Neural progenitor cell (in vitro differentiated cells): Measurements from ENCODE around the gene R3HDM4. TPM values are rescaled to one million over a fixed set of nuclear protein-coding genes. Genes with fewer than 3 reads are reported as not detected.

ENCODE experiments used
- DNase-seq: peaks from one replicate; pipeline ENCODE4 v3.0.0-alpha.2; 2016; ENCODE audit warnings: low spot score
- H2AFZ ChIP-seq: fragments of 200-600 bp; sonication (generic); replicated peaks from 2 replicates; pipeline ENCODE4 v1.6.1; 2016; ENCODE audit warnings: antibody characterized with exemption
- H3F3A ChIP-seq: fragments of 200-600 bp; sonication (generic); 2 replicates; pipeline ENCODE4 v1.6.1; 2016; ENCODE audit warnings: antibody characterized with exemption, low read depth
- H3K27ac ChIP-seq: fragments of 200-600 bp; sonication (generic); 2 replicates; pipeline ENCODE4 v1.5.1; 2016; ENCODE audit warnings: mild to moderate bottlenecking
- H3K27me3 ChIP-seq: fragments of 200-600 bp; sonication (generic); 2 replicates; pipeline ENCODE4 v1.6.1; 2016; ENCODE audit warnings: mild to moderate bottlenecking, moderate library complexity
- H3K36me3 ChIP-seq: fragments of 200-600 bp; sonication (generic); 2 replicates; pipeline ENCODE4 v1.5.1; 2016
- H3K4me1 ChIP-seq: fragments of 200-600 bp; sonication (generic); 2 replicates; pipeline ENCODE4 v1.6.1; 2016; ENCODE audit warnings: mixed run types
- H3K4me2 ChIP-seq: fragments of 200-600 bp; sonication (generic); 2 replicates; pipeline ENCODE4 v1.6.1; 2016
- H3K4me3 ChIP-seq: fragments of 200-600 bp; sonication (generic); 2 replicates; pipeline ENCODE4 v1.5.1; 2016
- H3K79me2 ChIP-seq: fragments of 200-600 bp; sonication (generic); 2 replicates; pipeline ENCODE4 v1.6.1; 2016; ENCODE audit warnings: low read depth
- H3K9ac ChIP-seq: fragments of 200-600 bp; sonication (generic); 2 replicates; pipeline ENCODE4 v1.6.1; 2016
- H3K9me3 ChIP-seq: fragments of 200-600 bp; sonication (generic); 2 replicates; pipeline ENCODE4 v1.5.1; 2016; ENCODE audit warnings: low read depth
- H4K20me1 ChIP-seq: fragments of 200-600 bp; sonication (generic); 2 replicates; pipeline ENCODE4 v1.6.1; 2016; ENCODE audit warnings: low read depth
- H3K27ac Mint-ChIP-seq: 3 replicates; pipeline ENCODE4 v1.8.0; 2021; ENCODE audit warnings: mixed read lengths
- H3K27me3 Mint-ChIP-seq: 2 replicates; pipeline ENCODE4 v1.8.0; 2022; ENCODE audit warnings: low read depth, mild to moderate bottlenecking, inconsistent platforms, moderate library complexity, mixed read lengths; ENCODE audit not compliant: insufficient read depth
- H3K36me3 Mint-ChIP-seq: 3 replicates; pipeline ENCODE4 v1.8.0; 2021; ENCODE audit warnings: mixed read lengths
- H3K4me1 Mint-ChIP-seq: 3 replicates; pipeline ENCODE4 v1.8.0; 2021; ENCODE audit warnings: mixed read lengths
- H3K4me3 Mint-ChIP-seq: 3 replicates; pipeline ENCODE4 v1.8.0; 2021; ENCODE audit warnings: mild to moderate bottlenecking, moderate library complexity, mixed read lengths
- H3K9me3 Mint-ChIP-seq: 3 replicates; pipeline ENCODE4 v1.8.0; 2020; ENCODE audit warnings: mixed read lengths
- CTCF ChIP-seq: fragments of 200-600 bp; sonication (generic); IDR thresholded peaks from 2 replicates; pipeline ENCODE4 v1.5.1; 2017; ENCODE audit warnings: antibody characterized with exemption, mild to moderate bottlenecking
- EZH2 ChIP-seq: fragments of 200-600 bp; sonication (generic); IDR thresholded peaks from 2 replicates; pipeline ENCODE4 v1.6.1; 2017; ENCODE audit warnings: antibody characterized with exemption, mild to moderate bottlenecking, moderate library complexity
- EZH2phosphoT487 ChIP-seq: fragments of 200-600 bp; sonication (generic); IDR thresholded peaks from 2 replicates; pipeline ENCODE4 v1.6.1; 2017; ENCODE audit warnings: antibody characterized with exemption
- total RNA-seq: library from RNA; depleted of rRNA; stranded (reverse); fragments of >200 nt; gene quantifications from 2 replicates; pipeline ENCODE4 v1.2.3, GENCODE V29; 2015; ENCODE audit warnings: low replicate concordance

The R3HDM4 gene
- total RNA-seq, 1 donor from 2014 or later = 22.7 TPM

GRCh38 chr19:866769-867300, 46.2 kb downstream of the R3HDM4 start:
- DNase-seq = no peak
- peaks cover 7% of the 10 kb centered on the region for H3K4me1 ChIP-seq
- H3K27ac Mint-ChIP-seq = no peak overlapping the region
- H3K27me3 ChIP-seq = peaks cover 18% of the 10 kb centered on the region
- H3K4me3 Mint-ChIP-seq = no peak overlapping the region
- no peak for TF ChIP-seq CTCF
- TF ChIP-seq EZH2 = no peak
- TF ChIP-seq EZH2phosphoT487 = no peak
- H3K27me3 Mint-ChIP-seq = peaks cover 21% of the 10 kb centered on the region
- H3K9ac ChIP-seq = no peak overlapping the region
- no peaks in the 10 kb centered on the region for H3K9me3 ChIP-seq
- no peaks in the 10 kb centered on the region for H3K9me3 Mint-ChIP-seq
- H3F3A ChIP-seq = peaks cover 39% of the 10 kb centered on the region
- no peaks in the 10 kb centered on the region for H3K79me2 ChIP-seq
- H3K27ac ChIP-seq = no peak overlapping the region
- peaks cover 28% of the 10 kb centered on the region for H4K20me1 ChIP-seq
- no peak overlapping the region for H3K4me2 ChIP-seq
- H2AFZ ChIP-seq = no peak overlapping the region
- no peak overlapping the region for H3K4me3 ChIP-seq
- peaks cover 11% of the 10 kb centered on the region for H3K36me3 Mint-ChIP-seq
- H3K36me3 ChIP-seq = no peaks in the 10 kb centered on the region
- H3K4me1 Mint-ChIP-seq = peaks cover 14% of the 10 kb centered on the region

DNA sequence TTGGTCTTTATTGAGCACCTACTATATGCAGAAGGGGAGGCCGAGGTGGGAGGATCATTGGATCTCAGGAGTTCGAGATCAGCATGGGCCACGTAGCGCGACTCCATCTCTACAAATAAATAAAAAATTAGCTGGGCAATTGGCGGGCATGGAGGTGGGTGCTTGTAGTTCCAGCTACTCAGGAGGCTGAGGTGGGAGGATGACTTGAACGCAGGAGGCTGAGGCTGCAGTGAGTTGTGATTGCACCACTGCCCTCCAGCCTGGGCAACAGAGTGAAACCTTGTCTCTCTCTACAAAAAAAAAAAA, 49.8 kb downstream of the R3HDM4 start:
- TF ChIP-seq EZH2phosphoT487 (no peak), EZH2 (no peak), CTCF (no peak)
- Mint-ChIP-seq H3K4me1 (peaks cover 11% of the 10 kb centered on the region), H3K4me3 (peak overlapping the region; percentile 7), H3K27me3 (peaks cover 34% of the 10 kb centered on the region), H3K36me3 (peaks cover 7% of the 10 kb centered on the region), H3K27ac (no peak overlapping the region), H3K9me3 (no peaks in the 10 kb centered on the region)
- H3K4me3 ChIP-seq = no peak overlapping the region
- H3K9me3 ChIP-seq = no peaks in the 10 kb centered on the region
- no peaks in the 10 kb centered on the region for H3K36me3 ChIP-seq
- no peak overlapping the region for H3K4me2 ChIP-seq
- no peak overlapping the region for H2AFZ ChIP-seq
- peaks cover 38% of the 10 kb centered on the region for H3F3A ChIP-seq
- DNase-seq = no peak
- H3K27me3 ChIP-seq = peaks cover 54% of the 10 kb centered on the region
- H3K4me1 ChIP-seq = peaks cover 7% of the 10 kb centered on the region
- no peaks in the 10 kb centered on the region for H3K79me2 ChIP-seq
- H4K20me1 ChIP-seq = peaks cover 27% of the 10 kb centered on the region
- no peak overlapping the region for H3K9ac ChIP-seq
- H3K27ac ChIP-seq = no peak overlapping the region

GRCh38 chr19:862581-863314, 50.3 kb downstream of the R3HDM4 start:
- TF ChIP-seq CTCF (no peak), EZH2 (no peak), EZH2phosphoT487 (no peak)
- Histone ChIP-seq H3K27me3 (peaks cover 59% of the 10 kb centered on the region), H3K36me3 (no peaks in the 10 kb centered on the region), H4K20me1 (peaks cover 22% of the 10 kb centered on the region), H3K4me1 (peaks cover 5% of the 10 kb centered on the region), H3F3A (peaks cover 35% of the 10 kb centered on the region), H3K27ac (no peak overlapping the region), H3K4me2 (peak overlapping the region; percentile 35), H3K79me2 (no peaks in the 10 kb centered on the region), H2AFZ (no peak overlapping the region), H3K9ac (no peak overlapping the region), H3K4me3 (no peak overlapping the region), H3K9me3 (no peaks in the 10 kb centered on the region)
- H3K9me3 Mint-ChIP-seq = no peaks in the 10 kb centered on the region
- H3K27ac Mint-ChIP-seq = no peak overlapping the region
- peak overlapping the region; percentile 68 for H3K4me3 Mint-ChIP-seq
- H3K27me3 Mint-ChIP-seq = peaks cover 34% of the 10 kb centered on the region
- peaks cover 11% of the 10 kb centered on the region for H3K4me1 Mint-ChIP-seq
- H3K36me3 Mint-ChIP-seq = peaks cover 7% of the 10 kb centered on the region
- DNase-seq = peak; percentile 88
